Germinal center (tissue), 1 donor: ENCODE data around the gene INTS3.

ENCODE experiments used
- DNase-seq: peaks from one replicate; pipeline ENCODE4 v3.0.0; 2012; ENCODE audit warnings: mixed read lengths, low spot score

Gene INTS3

GRCh38 chr1:153727463-153728304 lies at the start of gene INTS3:
Gene INTS3, plus strand, starts transcription at chr1:153728050. Its CDS starts 585 bp downstream, at chr1:153728635.
- peak; percentile 100 for DNase-seq

- DNase-seq, result peak; percentile 45
These were observed 49.1 kb upstream of the INTS3 start, which contains the start of gene NPR1 for GRCh38 chr1:153678519-153679336. Gene NPR1, plus strand, starts transcription at chr1:153678688. Its CDS starts 421 bp downstream, at chr1:153679109.

- no peak for DNase-seq
These were observed 48.3 kb upstream of the INTS3 start for GRCh38 chr1:153679337-153680119.

- no peak for DNase-seq
These were observed 47.8 kb upstream of the INTS3 start for GRCh38 chr1:153680120-153680403.

- no peak for DNase-seq
These were observed 45.1 kb upstream of the INTS3 start for GRCh38 chr1:153682730-153683129.

GRCh38 chr1:153683854-153684253 lies 44.0 kb upstream of the INTS3 start:
- DNase-seq, result no peak

GRCh38 chr1:153684892-153685291 lies 43.0 kb upstream of the INTS3 start:
- DNase-seq, result no peak

- DNase-seq, result no peak
These were observed 42.1 kb upstream of the INTS3 start for GRCh38 chr1:153685544-153686340.

GRCh38 chr1:153687346-153688125 lies 40.3 kb upstream of the INTS3 start:
- no peak for DNase-seq

- DNase-seq, result no peak
These were observed 39.6 kb upstream of the INTS3 start for GRCh38 chr1:153688276-153688675.

- no peak for DNase-seq
These were observed 39.0 kb upstream of the INTS3 start for GRCh38 chr1:153688736-153689328.

- no peak for DNase-seq
These were observed 34.4 kb upstream of the INTS3 start for GRCh38 chr1:153693466-153693865.

- no peak for DNase-seq
These were observed 31.1 kb upstream of the INTS3 start for GRCh38 chr1:153696741-153697140.

GRCh38 chr1:153697191-153698019 lies 30.4 kb upstream of the INTS3 start:
- DNase-seq, result no peak

- DNase-seq, result no peak
These were observed 29.6 kb upstream of the INTS3 start for GRCh38 chr1:153698020-153698922.

- no peak for DNase-seq
These were observed 28.7 kb upstream of the INTS3 start for GRCh38 chr1:153698923-153699714.

- no peak for DNase-seq
These were observed 28.1 kb upstream of the INTS3 start for GRCh38 chr1:153699768-153700167.

GRCh38 chr1:153705484-153705883 lies 22.4 kb upstream of the INTS3 start:
- no peak for DNase-seq
